HCT116 (cell line): ENCODE results near the gene SFTPA1. TPM values are rescaled to one million over a fixed set of nuclear protein-coding genes. Genes with fewer than 3 reads are reported as not detected.
"Not testable (repeated sequence)": the region's sequence is repeated elsewhere in the genome, so short reads cannot be mapped to it uniquely, and the experiment has no call there.

Experiments
- ATAC-seq: fragments of 200-7000 bp; cut with Tn5 transposase; 2 replicates; pipeline ENCODE4 v1.9.1; 2020; ENCODE audit warnings: mild to moderate bottlenecking, moderate library complexity
- BruUV-seq: library from RNA; stranded (reverse); fragments of 400-500 nt; replicated peaks from 2 replicates; lab custom pipeline; 2021; lab: Mats Ljungman, UMichigan
- CTCF ChIA-PET: fragments of 300-600 bp; sonication (Branson Sonifier 250); formaldehyde crosslinking; loops from one replicate; lab custom pipeline; 2021; ENCODE audit warnings: antibody characterized with exemption; lab: Charles Lee
- POLR2A ChIA-PET: fragments of 300-600, 350-600 bp; sonication (Branson Sonifier 250); formaldehyde crosslinking; loops from one replicate; lab custom pipeline; 2021; ENCODE audit warnings: antibody characterized with exemption; lab: Charles Lee
- RAD21 ChIA-PET, 2 experiments: fragments of 300-600 bp; sonication (Branson Sonifier 250); formaldehyde crosslinking; loops; one replicate each; lab custom pipeline; 2023; ENCODE audit warnings: low total read pairs in 2 of 2; ENCODE audit not compliant: uncharacterized antibody in 2 of 2, unreplicated experiment in 2 of 2, low non-redundant PET in 1 of 2; lab: Charles Lee
- DNase-seq: peaks from one replicate; pipeline ENCODE4 v3.0.0-alpha.2; 2010; ENCODE audit warnings: low read depth, low spot score
- H2AFZ ChIP-seq: fragments of 200-600 bp; shearing (Covaris generic), sonication (generic); 2 replicates; pipeline ENCODE4 v1.6.1; 2017; ENCODE audit warnings: low read depth, mixed run types, mixed read lengths, antibody characterized with exemption, low read length; ENCODE audit not compliant: poor library complexity, severe bottlenecking
- H3K27ac ChIP-seq: 2 replicates; pipeline ENCODE4 v1.5.1; 2012; ENCODE audit warnings: low read depth, low read length
- H3K27me3 ChIP-seq: fragments of 200-600 bp; sonication (generic); 2 replicates; pipeline ENCODE4 v1.6.1; 2016; ENCODE audit warnings: mixed run types, low read length, mixed read lengths; ENCODE audit not compliant: insufficient read depth
- H3K36me3 ChIP-seq, 2 experiments: fragments of 200-500 bp in 1 of 2; fragments of 200-600 bp in 1 of 2; sonication (Bioruptor generic) in 1 of 2; sonication (generic) in 1 of 2; 2 replicates each; pipeline versions ENCODE4 v1.5.1 to v1.6.1; 2014 to 2016; ENCODE audit warnings: low read length in 2 of 2, inconsistent platforms in 1 of 2, mixed read lengths in 1 of 2, mixed run types in 1 of 2; ENCODE audit not compliant: insufficient read depth in 2 of 2, control insufficient read depth in 1 of 2
- H3K4me1 ChIP-seq, 2 experiments: fragments of 200-600 bp in 1 of 2; sonication (generic) in 1 of 2; 2 replicates each; pipeline versions ENCODE4 v1.5.1 to v1.6.1; 2012 to 2017; ENCODE audit warnings: low read length in 2 of 2, inconsistent platforms in 1 of 2, mild to moderate bottlenecking in 1 of 2, mixed read lengths in 1 of 2, mixed run types in 1 of 2, moderate library complexity in 1 of 2; ENCODE audit not compliant: insufficient read depth in 2 of 2, control insufficient read depth in 1 of 2
- H3K4me2 ChIP-seq: fragments of 200-600 bp; sonication (generic); 2 replicates; pipeline ENCODE4 v1.6.1; 2017; ENCODE audit warnings: mixed run types, low read length, mixed read lengths
- H3K4me3 ChIP-seq, 2 experiments: fragments of 200-600 bp in 1 of 2; sonication (generic) in 1 of 2; replicated peaks in 1 of 2; 2 replicates each; pipeline ENCODE4 v1.5.1; 2011 to 2016; ENCODE audit warnings: low read length in 2 of 2, control low read depth in 1 of 2, low read depth in 1 of 2, mild to moderate bottlenecking in 1 of 2, mixed read lengths in 1 of 2, mixed run types in 1 of 2
- H3K79me2 ChIP-seq: fragments of 200-600 bp; sonication (generic); 2 replicates; pipeline ENCODE4 v1.6.1; 2017; ENCODE audit warnings: mild to moderate bottlenecking, mixed run types, low read length, moderate library complexity, mixed read lengths; ENCODE audit not compliant: insufficient read depth
- H3K9ac ChIP-seq: fragments of 200-600 bp; sonication (generic); 2 replicates; pipeline ENCODE4 v1.6.1; 2016; ENCODE audit warnings: low read length, mixed read lengths
- H3K9me2 ChIP-seq: fragments of 200-600 bp; sonication (generic), shearing (Covaris generic); 2 replicates; pipeline ENCODE4 v1.6.1; 2017; ENCODE audit warnings: mixed run types, mild to moderate bottlenecking, moderate library complexity; ENCODE audit not compliant: insufficient read depth
- H3K9me3 ChIP-seq, 2 experiments: fragments of 200-500 bp in 1 of 2; fragments of 200-600 bp in 1 of 2; sonication (Bioruptor generic) in 1 of 2; sonication (generic) in 1 of 2; 2 replicates each; pipeline ENCODE4 v1.6.1; 2014 to 2017; ENCODE audit warnings: low read length in 2 of 2, mixed read lengths in 2 of 2, inconsistent platforms in 1 of 2, low read depth in 1 of 2, mild to moderate bottlenecking in 1 of 2, mixed run types in 1 of 2, moderate library complexity in 1 of 2; ENCODE audit not compliant: control insufficient read depth in 1 of 2, insufficient read depth in 1 of 2
- H4K20me1 ChIP-seq: fragments of 200-600 bp; sonication (generic), shearing (Covaris generic); 2 replicates; pipeline ENCODE4 v1.6.1; 2017; ENCODE audit warnings: mixed run types, mild to moderate bottlenecking, moderate library complexity; ENCODE audit not compliant: insufficient read depth
- CEBPB ChIP-seq: IDR thresholded peaks from 2 replicates; pipeline ENCODE4 v1.6.1; 2012; ENCODE audit warnings: low read depth
- EGR1 ChIP-seq: IDR thresholded peaks from 2 replicates; pipeline ENCODE4 v1.6.1; 2012; ENCODE audit warnings: low read depth
- ELF1 ChIP-seq: IDR thresholded peaks from 2 replicates; pipeline ENCODE4 v1.6.1; 2012; ENCODE audit warnings: low read depth, borderline replicate concordance
- EZH2 ChIP-seq: fragments of 200-600 bp; sonication (generic); IDR thresholded peaks from 2 replicates; pipeline ENCODE4 v1.6.1; 2017; ENCODE audit warnings: antibody characterized with exemption, mixed run types
- EZH2phosphoT487 ChIP-seq: fragments of 200-600 bp; IDR thresholded peaks from 2 replicates; pipeline ENCODE4 v1.6.1; 2018; ENCODE audit warnings: antibody characterized with exemption, borderline replicate concordance
- JUND ChIP-seq: IDR thresholded peaks from 2 replicates; pipeline ENCODE4 v1.6.1; 2012
- POLR2AphosphoS5 ChIP-seq: IDR thresholded peaks from 2 replicates; pipeline ENCODE4 v1.6.1; 2011; ENCODE audit warnings: mild to moderate bottlenecking, low read depth, low read length, moderate library complexity
- RAD21 ChIP-seq: IDR thresholded peaks from 2 replicates; pipeline ENCODE4 v1.6.1; 2012; ENCODE audit warnings: low read depth, mild to moderate bottlenecking
- ZNF274 ChIP-seq: fragments of 200-500 bp; sonication (Bioruptor generic); IDR thresholded peaks from 2 replicates; pipeline ENCODE4 v1.6.1; 2014; ENCODE audit warnings: mild to moderate bottlenecking, low read depth, low read length, inconsistent platforms
- intact Hi-C: fragments of 100-400 bp; cut with micrococcal nuclease; formaldehyde crosslinking; loops from 2 replicates; pipeline ENCODE4 v1.10.0; 2022
- total RNA-seq: library from RNA; stranded (reverse); gene quantifications from one replicate; pipeline ENCODE4 v1.2.1, GENCODE V29; 2021; ENCODE audit not compliant: unreplicated experiment
- TF ChIP-seq, protein P1 (sequence below): IDR thresholded peaks from 2 replicates; pipeline ENCODE4 v1.6.1; 2012
- TF ChIP-seq, protein P2 (sequence below): IDR thresholded peaks from 2 replicates; pipeline ENCODE4 v1.6.1; 2012; ENCODE audit warnings: low read depth
- TF ChIP-seq, protein P3 (sequence below): IDR thresholded peaks from 2 replicates; pipeline ENCODE4 v1.6.1; 2011; ENCODE audit warnings: mild to moderate bottlenecking, low read length, moderate library complexity; ENCODE audit not compliant: insufficient replicate concordance; ENCODE audit errors: extremely low read depth

SFTPA1 gene
- total RNA-seq, 1 experiment from 2014 or later = 6.5 TPM

DNA sequence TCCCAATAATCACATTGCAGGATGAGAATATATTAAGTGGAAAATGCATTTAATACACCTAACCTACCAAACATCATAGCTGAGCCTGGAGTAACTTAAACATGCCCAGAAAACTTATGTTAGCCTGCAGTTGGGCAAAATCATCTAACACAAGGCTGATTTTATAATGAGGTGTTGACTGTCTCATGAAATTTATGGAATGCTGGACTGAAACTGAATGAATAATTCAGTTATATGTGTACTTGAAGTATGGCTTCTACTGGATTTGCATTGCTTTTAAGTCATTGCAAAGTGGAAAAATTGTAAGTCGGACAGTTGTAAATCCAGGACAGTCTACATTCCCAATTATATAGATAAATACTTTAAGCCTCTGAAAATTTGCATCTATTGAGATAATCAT is 5.4 kb downstream of the SFTPA1 start:
- no peak overlapping the region for H3K4me3 ChIP-seq
- H3K9me3 ChIP-seq = no peaks in the 10 kb centered on the region
- ChIA-PET RAD21 (interaction anchor here in 1 of 2 experiments (0.6 kb wide), 1 partner anchor 292 kb away, joined by 7 read pairs; no protein-coding TSS in a partner anchor), CTCF (no interaction called here), POLR2A (no interaction called here)
- no peak overlapping the region for H3K4me2 ChIP-seq
- H2AFZ ChIP-seq = no peak overlapping the region
- no peaks in the 10 kb centered on the region for H3K9me2 ChIP-seq
- DNase-seq = no peak
- no peaks in the 10 kb centered on the region for H4K20me1 ChIP-seq
- H3K79me2 ChIP-seq = no peaks in the 10 kb centered on the region
- ATAC-seq = no peak
- H3K36me3 ChIP-seq = no peaks in the 10 kb centered on the region
- BruUV-seq = no TSS peak
- H3K4me1 ChIP-seq = no peaks in the 10 kb centered on the region
- no peak overlapping the region for H3K27ac ChIP-seq
- intact Hi-C loops = no loop called here
- no peaks in the 10 kb centered on the region for H3K27me3 ChIP-seq
- no peak for TF ChIP-seq EZH2phosphoT487
- TF ChIP-seq, protein P1, sequence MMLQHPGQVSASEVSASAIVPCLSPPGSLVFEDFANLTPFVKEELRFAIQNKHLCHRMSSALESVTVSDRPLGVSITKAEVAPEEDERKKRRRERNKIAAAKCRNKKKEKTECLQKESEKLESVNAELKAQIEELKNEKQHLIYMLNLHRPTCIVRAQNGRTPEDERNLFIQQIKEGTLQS = no peak
- TF ChIP-seq RAD21 = no peak
- TF ChIP-seq EGR1 = no peak
- TF ChIP-seq ELF1 = no peak
- TF ChIP-seq, protein P2, sequence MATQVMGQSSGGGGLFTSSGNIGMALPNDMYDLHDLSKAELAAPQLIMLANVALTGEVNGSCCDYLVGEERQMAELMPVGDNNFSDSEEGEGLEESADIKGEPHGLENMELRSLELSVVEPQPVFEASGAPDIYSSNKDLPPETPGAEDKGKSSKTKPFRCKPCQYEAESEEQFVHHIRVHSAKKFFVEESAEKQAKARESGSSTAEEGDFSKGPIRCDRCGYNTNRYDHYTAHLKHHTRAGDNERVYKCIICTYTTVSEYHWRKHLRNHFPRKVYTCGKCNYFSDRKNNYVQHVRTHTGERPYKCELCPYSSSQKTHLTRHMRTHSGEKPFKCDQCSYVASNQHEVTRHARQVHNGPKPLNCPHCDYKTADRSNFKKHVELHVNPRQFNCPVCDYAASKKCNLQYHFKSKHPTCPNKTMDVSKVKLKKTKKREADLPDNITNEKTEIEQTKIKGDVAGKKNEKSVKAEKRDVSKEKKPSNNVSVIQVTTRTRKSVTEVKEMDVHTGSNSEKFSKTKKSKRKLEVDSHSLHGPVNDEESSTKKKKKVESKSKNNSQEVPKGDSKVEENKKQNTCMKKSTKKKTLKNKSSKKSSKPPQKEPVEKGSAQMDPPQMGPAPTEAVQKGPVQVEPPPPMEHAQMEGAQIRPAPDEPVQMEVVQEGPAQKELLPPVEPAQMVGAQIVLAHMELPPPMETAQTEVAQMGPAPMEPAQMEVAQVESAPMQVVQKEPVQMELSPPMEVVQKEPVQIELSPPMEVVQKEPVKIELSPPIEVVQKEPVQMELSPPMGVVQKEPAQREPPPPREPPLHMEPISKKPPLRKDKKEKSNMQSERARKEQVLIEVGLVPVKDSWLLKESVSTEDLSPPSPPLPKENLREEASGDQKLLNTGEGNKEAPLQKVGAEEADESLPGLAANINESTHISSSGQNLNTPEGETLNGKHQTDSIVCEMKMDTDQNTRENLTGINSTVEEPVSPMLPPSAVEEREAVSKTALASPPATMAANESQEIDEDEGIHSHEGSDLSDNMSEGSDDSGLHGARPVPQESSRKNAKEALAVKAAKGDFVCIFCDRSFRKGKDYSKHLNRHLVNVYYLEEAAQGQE = no peak
- no peak for TF ChIP-seq JUND
- no peak for TF ChIP-seq POLR2AphosphoS5
- TF ChIP-seq CEBPB = no peak
- no peak for TF ChIP-seq ZNF274
- TF ChIP-seq, protein P3, sequence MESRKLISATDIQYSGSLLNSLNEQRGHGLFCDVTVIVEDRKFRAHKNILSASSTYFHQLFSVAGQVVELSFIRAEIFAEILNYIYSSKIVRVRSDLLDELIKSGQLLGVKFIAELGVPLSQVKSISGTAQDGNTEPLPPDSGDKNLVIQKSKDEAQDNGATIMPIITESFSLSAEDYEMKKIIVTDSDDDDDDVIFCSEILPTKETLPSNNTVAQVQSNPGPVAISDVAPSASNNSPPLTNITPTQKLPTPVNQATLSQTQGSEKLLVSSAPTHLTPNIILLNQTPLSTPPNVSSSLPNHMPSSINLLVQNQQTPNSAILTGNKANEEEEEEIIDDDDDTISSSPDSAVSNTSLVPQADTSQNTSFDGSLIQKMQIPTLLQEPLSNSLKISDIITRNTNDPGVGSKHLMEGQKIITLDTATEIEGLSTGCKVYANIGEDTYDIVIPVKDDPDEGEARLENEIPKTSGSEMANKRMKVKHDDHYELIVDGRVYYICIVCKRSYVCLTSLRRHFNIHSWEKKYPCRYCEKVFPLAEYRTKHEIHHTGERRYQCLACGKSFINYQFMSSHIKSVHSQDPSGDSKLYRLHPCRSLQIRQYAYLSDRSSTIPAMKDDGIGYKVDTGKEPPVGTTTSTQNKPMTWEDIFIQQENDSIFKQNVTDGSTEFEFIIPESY = no peak
- no peak for TF ChIP-seq EZH2
- TF ChIP-seq, all 23 proteins: peak for 0
- no peak overlapping the region for H3K9ac ChIP-seq

DNA sequence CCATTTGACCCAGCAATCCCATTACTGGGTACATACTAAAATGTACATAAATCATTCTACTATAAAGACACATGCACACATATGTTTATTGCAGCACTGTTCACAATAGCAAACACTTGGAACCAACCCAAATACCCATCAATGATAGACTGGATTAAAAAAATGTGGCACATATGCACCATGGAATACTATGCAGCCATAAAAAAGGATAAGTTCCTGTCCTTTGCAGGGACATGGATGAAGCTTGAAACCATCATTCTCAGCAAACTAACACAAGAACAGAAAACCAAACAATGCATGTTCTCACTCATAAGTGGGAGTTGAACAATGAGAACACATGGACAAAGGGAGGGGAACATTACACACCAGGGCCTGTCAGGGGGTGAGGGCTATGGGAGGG is 12.9 kb downstream of the SFTPA1 start:
- RAD21 ChIA-PET, CTCF ChIA-PET, BruUV-seq, H3K36me3 ChIP-seq, H3K4me2 ChIP-seq, intact Hi-C loops, DNase-seq, H3K9ac ChIP-seq, H3K27ac ChIP-seq, H3K79me2 ChIP-seq, H3K4me1 ChIP-seq, H3K27me3 ChIP-seq, H3K4me3 ChIP-seq, H3K9me2 ChIP-seq, H3K9me3 ChIP-seq, H2AFZ ChIP-seq, H4K20me1 ChIP-seq, ATAC-seq, POLR2A ChIA-PET: not testable (repeated sequence)
